D721Med (cell line): ENCODE data around the gene FARP2.

Source experiments
- DNase-seq: peaks from one replicate; pipeline ENCODE4 v3.0.0; 2011; ENCODE audit warnings: low spot score; ENCODE audit not compliant: insufficient read length
- FAIRE-seq: peaks from 2 replicates; lab custom pipeline; 2011; peaks lifted over from hg19 to GRCh38; lab: Jason Lieb, UNC
- TF ChIP-seq, protein P1 (sequence below): IDR thresholded peaks from 2 replicates; pipeline ENCODE4 v1.5.1; 2012; ENCODE audit warnings: mild to moderate bottlenecking, control low read depth; ENCODE audit not compliant: insufficient read depth; ENCODE audit errors: missing control alignments

Gene FARP2, protein sequence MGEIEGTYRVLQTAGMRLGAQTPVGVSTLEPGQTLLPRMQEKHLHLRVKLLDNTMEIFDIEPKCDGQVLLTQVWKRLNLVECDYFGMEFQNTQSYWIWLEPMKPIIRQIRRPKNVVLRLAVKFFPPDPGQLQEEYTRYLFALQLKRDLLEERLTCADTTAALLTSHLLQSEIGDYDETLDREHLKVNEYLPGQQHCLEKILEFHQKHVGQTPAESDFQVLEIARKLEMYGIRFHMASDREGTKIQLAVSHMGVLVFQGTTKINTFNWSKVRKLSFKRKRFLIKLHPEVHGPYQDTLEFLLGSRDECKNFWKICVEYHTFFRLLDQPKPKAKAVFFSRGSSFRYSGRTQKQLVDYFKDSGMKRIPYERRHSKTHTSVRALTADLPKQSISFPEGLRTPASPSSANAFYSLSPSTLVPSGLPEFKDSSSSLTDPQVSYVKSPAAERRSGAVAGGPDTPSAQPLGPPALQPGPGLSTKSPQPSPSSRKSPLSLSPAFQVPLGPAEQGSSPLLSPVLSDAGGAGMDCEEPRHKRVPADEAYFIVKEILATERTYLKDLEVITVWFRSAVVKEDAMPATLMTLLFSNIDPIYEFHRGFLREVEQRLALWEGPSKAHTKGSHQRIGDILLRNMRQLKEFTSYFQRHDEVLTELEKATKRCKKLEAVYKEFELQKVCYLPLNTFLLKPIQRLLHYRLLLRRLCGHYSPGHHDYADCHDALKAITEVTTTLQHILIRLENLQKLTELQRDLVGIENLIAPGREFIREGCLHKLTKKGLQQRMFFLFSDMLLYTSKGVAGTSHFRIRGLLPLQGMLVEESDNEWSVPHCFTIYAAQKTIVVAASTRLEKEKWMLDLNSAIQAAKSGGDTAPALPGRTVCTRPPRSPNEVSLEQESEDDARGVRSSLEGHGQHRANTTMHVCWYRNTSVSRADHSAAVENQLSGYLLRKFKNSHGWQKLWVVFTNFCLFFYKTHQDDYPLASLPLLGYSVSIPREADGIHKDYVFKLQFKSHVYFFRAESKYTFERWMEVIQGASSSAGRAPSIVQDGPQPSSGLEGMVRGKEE

GRCh38 chr2:241355983-241356870 lies at the start of gene FARP2:
Gene FARP2 (plus strand): TSS chr2:241356285. CDS start chr2:241373108, 16,823 bp downstream.
- TF ChIP-seq, protein P1, sequence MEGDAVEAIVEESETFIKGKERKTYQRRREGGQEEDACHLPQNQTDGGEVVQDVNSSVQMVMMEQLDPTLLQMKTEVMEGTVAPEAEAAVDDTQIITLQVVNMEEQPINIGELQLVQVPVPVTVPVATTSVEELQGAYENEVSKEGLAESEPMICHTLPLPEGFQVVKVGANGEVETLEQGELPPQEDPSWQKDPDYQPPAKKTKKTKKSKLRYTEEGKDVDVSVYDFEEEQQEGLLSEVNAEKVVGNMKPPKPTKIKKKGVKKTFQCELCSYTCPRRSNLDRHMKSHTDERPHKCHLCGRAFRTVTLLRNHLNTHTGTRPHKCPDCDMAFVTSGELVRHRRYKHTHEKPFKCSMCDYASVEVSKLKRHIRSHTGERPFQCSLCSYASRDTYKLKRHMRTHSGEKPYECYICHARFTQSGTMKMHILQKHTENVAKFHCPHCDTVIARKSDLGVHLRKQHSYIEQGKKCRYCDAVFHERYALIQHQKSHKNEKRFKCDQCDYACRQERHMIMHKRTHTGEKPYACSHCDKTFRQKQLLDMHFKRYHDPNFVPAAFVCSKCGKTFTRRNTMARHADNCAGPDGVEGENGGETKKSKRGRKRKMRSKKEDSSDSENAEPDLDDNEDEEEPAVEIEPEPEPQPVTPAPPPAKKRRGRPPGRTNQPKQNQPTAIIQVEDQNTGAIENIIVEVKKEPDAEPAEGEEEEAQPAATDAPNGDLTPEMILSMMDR = no peak
- DNase-seq (peak; percentile 70), FAIRE-seq (no peak)

DNA sequence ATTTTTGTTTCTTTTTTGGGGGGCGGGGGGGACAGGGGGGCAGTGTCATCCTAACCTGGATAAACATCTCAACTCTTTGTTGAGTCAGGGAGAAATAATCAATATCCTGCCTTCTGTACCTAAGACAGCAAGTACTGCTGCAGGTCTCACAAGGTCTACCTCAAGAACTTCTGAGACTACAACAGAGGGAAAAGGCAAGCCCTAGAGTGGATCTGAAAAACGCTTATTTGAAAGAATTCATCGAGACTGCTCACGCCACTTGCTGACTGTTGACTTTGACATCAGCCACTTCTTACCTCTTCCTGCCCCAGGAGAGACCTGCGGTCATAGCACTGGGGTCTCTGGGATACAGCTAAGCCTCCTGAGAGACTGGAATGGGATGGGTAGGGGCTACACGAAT lies 49.0 kb upstream of the FARP2 start:
- DNase-seq = no peak
- TF ChIP-seq, protein P1 = no peak
- no peak for FAIRE-seq

GRCh38 chr2:241308267-241308666 lies 47.8 kb upstream of the FARP2 start:
- no peak for DNase-seq
- TF ChIP-seq, protein P1 = no peak
- FAIRE-seq = no peak

DNA sequence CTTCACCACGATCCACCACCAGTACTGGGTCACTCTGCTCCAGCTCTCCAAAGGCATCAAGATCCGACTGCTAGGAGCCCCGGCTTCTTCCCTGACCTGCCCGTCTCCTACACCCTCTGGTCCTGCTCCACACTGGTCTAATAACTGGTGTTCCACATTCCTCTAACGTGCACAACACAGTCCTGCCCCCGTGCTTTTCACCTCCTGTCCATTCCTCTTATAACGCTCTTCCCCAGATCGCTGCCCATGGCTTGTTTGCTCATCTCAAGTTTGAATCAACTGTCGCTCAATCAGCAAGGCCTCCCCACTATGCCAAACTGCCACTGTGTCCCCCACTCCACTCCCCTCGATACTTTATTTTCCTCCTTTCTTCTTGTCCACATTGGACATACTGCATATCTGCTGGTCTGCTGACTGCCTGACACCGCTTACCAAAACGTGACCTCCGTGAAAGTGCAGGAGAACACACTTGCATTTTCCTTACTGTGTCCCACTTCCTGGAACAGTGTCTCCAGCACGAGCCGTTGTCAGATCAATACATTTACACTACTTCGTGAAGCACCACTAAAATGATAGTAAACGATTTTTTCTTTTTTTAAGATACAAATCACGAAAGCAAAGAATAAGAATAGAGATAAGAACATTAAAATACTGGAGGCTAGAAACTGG lies 47.1 kb upstream of the FARP2 start:
- FAIRE-seq = no peak
- TF ChIP-seq, protein P1 = no peak
- DNase-seq = no peak

GRCh38 chr2:241309684-241310117 lies 46.4 kb upstream of the FARP2 start:
- FAIRE-seq = no peak
- TF ChIP-seq, protein P1 = no peak
- no peak for DNase-seq
